CD4-positive, alpha-beta T cell treated with Interleukin-2 at 100 ng/mL for 4 hours (primary cell): Measurements from ENCODE around the gene SPRED2.
A peak's percentile ranks its signal among the peaks of the same experiment; 100 is the strongest.

ENCODE experiments used
- DNase-seq: peaks from one replicate; pipeline ENCODE4 v3.0.0-alpha.2; 2020; ENCODE audit warnings: low spot score

Gene SPRED2

DNA sequence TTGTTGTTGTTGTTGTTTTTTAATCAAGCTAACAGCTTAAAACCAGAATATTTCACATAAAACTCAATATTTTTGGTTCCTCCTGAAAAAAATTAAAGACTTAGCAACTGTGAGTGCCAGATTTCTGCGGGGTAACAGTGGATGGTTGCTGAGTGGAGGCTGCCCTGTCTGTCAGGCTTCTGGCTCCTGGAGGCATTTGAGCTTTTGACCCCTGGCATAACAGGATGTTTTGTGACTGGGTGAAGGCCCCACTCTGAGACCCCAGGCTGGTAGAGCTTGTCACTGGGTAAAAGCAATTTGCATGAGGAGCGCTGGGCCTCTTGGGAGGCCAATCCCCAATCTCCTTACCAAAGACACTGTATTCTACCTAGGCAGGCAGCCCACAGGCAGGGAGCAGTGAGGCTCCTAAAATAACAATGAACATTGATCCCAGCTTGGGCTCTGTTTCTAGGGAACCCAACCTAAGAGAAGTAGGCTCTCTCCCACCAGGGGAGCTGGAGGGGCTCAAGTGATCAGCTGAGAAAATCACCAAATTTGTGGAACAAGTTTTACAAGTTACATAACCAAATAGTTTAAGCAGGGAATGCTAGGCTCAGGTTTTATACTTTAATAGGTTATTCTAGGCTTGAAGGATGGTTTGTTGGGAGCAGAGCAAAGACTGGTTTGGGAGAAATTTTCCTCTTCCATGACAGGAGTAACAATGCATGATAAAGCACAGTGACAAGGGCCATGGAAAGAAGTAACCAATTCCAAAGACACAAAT, 5.9 kb upstream of the SPRED2 start:
- no peak for DNase-seq

DNA sequence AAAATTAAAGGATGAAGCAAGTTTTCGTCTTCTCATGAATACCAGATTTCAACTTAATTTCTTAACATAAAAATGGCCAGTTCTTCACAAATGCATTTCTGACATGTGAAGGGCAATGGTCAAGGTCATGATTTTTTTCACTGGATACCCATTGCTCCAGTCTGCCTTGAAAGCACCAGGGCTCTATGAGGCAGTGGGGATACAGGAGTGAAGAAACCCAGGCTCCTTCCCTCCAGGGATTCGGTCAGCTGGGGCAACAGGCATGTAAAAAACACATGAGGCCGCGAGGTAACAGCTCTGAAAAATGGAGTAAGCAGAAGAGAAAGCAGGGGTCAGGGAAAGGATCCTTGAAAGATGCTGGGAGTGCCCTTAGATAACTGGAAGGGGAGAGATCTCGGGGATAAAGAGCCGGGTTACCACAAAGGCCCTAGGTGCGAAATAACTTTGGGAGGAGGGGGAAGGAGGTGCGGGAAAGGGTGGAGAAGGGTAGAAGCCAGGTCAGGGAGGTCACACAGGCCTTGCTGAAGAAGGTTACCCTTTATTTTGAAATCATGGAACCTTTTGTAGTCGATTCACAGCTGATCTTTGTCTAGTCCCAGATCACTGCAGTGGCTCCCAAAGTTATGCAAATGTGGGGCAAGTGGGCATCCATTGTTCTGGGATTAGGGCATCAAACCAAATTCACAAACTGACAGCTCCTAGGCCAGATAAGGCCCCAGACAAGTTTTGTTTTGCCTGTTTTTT, 5.2 kb upstream of the SPRED2 start:
- no peak for DNase-seq

DNA sequence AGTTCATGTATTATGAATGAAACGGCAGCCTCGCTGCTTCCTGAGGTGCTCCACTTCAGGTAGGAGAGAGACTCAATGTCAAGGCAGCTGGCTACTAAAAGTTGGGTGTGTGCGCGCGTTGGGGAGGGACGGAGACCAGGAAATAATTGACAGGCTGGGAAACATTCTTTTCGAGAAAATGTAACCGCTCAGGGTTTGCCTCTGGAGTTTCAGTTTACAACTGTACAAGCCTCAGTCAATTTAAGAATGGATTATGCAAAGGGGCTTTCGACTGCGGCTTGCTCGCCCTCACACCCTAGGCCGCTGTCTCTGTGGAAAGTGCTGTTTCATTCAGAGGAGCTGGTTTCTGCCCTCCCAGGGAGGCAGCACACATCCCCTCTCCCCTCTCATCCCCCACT, 4.4 kb upstream of the SPRED2 start:
- DNase-seq: no peak

DNA sequence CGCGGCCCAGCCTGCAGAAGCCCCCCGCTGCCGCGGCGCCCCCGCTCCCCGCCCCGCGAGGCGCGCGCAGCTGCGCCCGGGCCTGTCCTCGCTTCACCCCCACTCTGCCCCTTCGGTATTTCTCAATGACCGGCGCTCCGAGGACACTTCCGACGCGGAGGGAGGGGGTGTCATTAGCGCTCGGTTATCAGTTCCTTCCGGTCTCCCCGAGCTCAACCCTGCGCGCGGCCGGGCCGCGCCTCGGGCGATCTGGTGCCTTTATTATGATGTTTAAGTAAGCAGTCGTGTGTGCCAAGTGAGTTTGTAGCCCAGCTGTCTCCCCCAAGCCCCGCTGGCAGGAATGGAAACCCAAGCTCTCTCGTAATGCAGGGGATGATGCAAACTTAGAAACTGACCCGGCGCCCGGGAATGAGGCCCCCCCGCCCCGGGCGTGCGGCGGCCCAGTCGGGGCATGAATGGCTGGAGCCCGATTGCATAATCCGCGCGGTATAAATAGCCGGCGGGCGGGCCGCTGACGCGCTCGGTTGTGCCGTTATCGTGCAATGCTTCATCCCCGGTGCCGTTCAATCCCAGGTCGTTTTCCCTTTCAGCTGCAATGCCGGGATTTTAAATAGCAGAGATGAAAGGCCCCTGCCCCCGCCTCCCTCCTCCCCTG, 3.9 kb upstream of the SPRED2 start:
- peak; percentile 30 for DNase-seq

DNA sequence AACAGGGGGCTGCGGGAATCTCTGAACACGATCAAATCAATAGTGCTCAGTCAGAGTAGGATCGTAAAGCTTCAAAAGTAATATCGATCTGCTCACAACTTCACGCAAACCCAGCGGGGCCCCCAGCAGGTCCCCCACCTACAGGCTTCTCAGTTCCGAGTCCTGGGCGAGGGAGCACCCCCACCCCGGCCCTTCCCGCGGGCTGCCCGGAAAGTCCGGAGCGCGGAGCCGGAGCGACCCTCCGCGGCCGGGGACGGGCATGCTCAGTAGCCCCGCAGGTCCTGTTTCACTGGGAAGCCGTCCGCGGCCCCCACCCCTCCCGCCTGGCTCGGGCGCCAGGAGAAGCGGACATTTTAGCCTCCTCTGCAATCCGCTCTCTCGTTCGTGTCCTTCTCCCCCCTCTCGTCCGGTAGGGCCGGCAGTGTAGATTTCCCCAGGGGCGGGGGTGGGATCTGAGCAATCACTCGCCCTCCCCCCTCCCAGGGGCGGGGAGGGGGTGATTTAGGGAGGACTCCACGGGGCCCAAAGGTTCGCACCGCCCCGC, 3.3 kb upstream of the SPRED2 start:
- DNase-seq: no peak

DNA sequence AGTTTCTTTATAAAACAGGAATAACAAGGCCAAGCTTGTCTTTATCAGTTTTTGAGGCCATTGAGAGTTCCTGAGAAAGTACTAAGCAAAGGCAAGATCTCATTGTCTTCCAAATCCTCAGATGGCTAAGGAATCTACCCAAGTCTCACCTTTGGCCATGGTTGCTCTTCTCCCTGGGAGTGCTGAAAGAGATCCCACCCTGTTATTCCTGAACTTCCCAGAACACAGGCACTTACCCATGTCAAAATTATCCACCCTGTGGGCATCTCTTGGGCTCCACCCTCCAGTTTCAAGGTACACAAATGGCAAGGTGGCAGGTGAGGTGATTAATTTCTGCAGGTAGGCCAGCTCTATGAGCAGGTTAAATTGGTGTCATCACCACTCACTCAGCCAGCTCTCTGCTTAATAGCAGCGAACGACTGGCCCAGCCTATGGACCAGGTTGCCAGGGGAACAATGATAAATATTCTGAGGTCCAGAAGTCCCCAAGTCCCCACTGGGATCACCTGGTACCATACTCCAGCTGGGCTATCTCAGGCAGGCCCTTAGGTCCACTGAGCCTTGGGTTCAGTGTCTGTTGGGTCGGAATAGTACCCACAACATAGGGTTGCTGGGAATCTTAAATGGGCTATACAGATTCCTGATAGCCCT, 2.3 kb upstream of the SPRED2 start:
- DNase-seq: no peak

DNA sequence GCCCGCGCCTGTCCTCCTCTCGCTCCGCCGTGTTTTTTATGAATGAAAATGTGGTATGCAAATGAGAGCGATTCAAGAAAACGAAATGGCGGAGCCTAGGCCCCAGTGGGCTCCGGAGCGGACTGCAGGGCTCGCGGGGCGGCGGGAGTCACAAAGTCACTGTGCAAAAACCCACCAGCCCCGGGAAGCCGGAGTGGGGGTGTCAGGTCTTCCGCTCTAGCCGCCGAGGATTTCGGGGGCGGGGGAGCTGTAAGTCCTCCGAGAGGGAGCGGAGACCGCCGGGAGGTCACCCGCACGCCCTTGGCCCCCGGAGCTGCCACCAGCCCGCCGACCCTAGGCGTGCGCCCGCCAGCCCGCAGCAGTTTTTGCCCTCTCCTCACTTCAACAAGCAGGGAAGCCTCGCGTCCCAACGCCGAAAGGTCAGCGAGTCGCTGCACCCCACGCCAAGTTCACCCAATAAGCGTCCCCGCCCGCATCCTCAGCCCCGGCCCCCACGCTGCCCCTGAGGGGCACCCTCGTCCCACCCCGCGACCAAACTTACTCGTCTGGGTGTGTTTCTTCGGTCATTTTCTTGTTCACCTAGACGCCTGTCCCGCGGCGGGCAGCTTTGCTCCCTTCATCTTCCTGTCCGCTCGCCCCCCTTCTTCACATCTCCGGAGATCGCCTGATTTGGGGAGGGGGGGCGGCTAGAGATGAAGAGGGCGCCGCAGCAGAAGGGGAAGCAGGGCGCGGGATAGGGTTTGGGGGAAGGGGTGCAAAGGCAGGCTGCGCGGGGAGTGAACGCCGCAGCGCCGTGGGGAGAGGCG, 775 bp downstream of the SPRED2 start:
- DNase-seq: peak; percentile 59

DNA sequence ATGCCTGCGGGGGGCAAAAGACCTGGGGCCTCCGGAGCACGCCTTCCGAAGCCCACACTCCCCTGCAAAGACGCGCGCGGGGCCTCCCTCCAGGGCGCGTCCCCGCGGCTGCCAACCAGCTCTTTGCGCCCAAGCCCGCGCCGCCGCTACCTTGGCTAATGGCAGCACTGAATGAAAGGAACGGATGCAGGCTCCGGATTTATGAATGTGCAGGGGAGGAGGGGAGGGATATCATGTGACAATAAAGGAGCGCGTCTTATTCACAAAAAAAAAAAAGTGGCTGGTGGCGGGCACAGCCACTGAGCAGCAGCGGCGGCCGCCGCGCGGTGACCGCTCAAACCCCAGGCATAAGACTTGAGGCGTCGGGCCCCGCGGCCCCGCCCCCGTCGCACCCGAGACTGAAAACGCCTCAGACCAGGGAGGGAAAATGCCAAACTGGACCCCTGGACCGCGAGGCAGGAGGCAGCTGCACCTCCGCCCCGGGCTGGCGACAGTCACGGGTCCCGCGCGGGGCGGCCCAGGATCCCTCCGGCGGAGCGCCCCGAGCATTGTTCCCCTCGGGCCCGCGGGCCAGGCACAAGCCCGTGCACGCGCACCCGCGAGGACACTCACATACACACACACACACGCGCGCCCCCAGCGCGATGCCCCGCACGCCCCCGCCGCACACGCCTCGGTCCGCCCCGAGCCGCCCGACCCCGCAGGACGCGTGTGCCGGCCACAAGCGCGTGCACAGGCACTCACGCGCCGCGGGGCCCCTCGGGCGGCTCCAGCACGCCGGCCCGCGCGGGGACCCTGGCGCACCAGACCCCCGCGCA, 1.6 kb downstream of the SPRED2 start:
- DNase-seq: peak; percentile 59

DNA sequence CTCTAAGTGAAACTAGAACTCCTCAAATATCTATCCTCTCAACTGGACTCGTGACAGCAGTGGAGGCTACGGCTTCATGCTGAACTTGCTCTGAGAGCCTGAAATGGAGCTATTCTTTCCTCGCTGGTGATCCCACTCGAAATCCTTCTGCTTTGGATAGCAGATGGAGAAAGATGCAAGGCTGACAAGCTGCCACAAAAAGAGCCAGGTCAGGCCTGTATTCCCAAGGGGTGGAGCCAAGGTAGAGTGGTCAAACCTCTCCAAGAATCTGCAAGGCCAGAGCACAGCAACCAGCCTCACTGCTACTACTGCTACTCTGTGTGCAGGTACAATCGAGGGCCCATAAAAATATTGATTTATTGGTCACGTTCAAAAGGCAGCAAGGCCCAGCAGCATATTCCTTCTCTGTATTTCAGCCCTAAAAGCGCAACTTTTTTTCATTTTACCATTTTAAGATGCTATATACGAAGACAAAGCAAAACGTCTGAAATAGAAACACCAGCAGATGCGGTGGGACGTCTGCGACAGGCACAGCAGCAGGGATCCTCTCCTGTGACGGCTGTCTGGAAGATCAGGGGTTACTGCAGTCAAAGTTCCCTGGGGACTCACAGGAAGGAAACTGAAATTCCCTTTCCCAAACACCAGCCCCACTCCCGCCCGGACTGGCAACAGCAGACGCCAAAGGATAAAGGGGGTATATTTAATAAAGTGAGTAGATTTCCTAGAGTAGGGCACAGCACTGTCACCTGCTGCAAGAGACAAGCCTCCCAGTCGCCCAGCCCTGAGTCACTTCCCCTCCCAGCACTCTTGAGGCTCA, 2.4 kb downstream of the SPRED2 start:
- no peak for DNase-seq

DNA sequence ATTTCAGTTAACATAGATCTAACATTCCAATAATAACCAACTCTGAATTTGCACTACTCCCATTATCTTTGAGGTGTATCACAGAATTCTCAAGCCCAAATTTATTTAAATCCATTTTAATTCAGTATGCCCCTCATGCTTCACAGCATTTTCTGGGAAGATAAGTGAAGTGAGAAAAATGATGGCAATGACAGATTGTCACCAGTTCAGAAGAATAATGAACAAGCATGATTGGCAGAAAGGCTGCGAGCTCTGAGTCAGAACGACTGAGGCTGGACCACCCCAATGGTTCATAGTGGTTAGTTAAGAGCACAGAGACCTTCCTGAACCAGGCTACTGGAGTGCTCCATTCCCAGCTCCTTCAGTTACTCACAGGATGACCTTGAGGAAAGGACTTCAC, 4.9 kb downstream of the SPRED2 start:
- no peak for DNase-seq

DNA sequence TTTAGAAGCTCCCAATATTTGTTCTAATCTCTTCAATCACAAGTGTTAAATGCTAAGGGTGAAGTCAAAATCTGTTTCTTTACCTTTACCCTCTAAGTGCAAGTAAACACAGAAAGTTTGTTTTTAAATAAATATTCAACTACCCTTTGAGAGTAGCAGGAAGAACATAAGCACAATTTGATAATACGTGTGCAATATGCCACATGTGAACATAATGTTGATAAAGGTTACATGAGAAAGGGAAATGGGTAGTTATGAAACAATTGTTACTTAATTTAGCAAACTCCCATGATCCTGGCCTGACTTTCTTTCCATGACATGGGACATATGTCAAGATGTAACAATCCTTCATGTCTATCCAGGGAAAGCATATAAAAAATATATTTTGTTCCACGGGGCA, 7.1 kb downstream of the SPRED2 start:
- DNase-seq: no peak

DNA sequence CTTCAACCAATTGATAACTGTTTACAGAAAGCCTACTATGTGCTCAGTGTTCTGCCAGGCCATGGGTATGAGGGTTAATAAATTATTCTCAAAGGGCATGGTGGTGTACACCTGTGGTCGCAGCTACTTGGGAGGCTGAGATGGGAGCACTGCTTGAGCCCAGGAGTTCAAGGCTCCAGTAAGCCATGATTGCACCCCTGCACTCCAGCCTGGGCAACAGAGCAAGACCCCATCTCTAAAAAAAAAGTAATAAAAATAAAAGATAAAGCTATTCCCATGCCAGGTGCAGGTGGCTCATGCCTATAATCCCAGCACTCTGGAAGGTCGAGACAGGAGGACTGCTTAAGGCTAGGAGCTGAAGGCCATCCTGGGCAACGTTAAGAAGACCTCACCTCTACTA, 8.0 kb downstream of the SPRED2 start:
- no peak for DNase-seq

DNA sequence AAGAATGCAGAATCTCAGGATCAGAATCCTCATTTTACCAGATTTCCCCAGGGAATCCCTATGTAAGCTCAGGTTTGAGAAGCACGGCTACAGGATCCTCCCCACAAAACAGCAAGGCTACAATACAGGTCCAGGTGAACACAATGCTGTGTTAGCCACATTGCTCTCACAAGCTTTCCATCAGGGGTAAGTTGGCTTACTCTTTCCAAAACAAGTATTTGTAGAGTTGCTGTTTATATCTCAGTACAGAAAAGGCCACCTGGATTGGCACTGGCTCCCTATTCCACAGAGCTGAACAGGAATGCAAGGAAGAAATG, 11.0 kb downstream of the SPRED2 start:
- no peak for DNase-seq

DNA sequence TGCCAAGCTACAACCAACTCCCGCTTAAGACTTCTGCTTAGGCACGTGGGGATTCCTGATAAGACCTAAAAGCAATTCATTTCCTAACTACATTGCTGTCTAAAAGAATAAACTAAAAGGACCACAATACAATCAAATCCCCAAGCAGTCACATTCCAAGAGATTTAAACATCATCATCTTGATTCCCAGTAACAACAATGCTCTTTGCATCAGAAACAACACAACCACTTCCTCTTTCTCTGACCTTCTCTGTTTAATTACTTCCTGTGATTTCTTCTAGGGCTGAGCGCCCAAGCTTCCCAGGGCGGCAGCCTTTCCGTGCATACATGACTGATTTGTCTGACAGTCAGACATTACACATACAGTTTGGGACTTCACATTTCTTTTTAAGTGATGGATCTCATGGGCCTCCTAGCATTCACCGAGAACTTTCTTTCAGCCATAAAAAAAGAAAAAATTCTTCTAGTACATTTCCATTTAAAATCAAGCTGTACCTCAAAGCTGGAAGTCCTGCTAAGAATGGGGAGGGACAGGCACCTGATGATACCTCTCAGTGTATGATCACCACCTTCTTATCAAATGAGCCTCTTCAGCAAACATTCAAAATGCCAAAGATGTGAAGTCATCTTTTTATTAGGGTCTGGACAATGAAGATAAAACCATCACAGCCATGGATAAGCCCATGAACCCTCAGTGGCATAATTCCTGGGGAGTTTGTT, 11.5 kb downstream of the SPRED2 start:
- DNase-seq: no peak

DNA sequence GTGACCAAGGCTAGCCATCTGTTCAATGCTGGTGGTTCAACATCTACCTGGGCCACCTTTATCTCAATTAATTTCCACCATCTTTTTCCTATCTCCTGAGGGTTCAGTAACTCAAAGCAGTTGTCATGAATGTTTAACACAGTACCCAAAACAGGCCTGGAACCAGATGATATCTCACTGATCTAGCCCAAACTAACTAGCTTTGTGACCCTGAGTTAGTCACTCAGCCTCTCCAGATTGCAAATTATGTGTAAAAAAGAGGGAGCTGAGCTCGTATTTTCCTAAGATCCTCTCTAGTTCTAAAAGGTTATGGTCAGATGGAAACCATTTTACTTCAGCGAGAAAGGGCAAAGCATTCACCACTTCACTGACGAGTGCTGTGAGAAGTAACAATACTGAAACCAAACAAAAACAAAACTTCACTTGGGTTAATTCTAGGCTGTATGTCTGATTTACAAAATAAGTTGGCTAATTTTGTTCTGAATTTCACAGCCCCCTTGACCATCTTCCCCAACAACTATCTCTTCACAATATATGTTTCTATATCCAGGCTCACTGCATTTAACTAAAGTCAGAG, 14.8 kb downstream of the SPRED2 start:
- no peak for DNase-seq

DNA sequence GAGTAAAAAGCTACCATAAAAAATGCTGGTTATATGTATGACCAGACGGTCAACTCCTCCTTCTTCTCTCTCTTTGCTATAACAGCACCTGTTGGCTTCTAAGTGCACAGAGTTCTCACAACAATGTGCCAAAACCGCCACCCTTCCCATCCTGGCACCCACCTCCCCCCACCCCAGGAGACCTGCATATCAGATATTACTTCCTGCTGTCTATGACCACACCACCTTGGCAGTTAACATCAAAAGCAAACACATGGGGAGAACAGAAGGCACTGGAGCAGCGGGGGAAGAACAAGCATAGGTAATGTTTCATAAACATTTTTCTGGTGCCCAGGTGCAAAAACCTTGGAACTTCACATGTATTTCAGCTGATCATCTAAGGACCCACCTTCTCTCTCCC, 15.5 kb downstream of the SPRED2 start:
- no peak for DNase-seq

DNA sequence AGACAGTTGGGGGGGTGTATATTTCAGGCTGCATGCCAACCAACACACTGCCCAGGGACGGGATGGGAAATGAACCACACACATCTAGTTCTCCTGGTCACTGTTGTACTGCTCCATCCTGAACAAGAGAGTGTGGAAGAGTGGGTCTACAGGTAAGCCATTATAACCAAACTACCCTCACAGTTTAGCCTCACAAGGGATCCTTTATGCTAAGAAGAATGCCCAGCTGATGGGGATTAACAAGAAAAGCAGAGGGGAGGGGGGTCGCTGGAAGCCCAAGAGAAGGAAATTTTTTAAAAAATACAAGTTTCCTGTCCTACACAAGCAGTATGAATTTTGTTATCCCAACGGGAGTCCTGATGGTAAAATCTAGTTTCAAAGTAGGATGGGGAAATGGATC, 16.1 kb downstream of the SPRED2 start:
- DNase-seq: no peak

DNA sequence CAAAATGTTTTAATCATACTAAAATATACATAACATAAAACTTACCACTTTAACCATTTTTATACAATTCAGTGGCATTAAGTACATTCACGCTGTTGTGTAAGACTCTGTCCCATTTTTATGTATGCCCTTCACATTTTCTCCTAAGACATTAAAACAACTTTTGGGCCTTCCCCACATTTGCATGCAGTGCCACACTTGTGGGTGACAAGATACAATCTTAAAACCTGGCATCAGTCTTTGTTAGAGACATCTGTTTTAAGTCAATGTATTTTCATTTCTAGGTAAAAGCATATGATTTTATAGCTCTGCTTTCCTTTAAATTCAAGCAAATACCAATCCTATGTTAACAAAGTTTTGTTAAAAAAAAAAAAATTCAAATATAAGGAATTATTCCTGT, 17.3 kb downstream of the SPRED2 start:
- no peak for DNase-seq

DNA sequence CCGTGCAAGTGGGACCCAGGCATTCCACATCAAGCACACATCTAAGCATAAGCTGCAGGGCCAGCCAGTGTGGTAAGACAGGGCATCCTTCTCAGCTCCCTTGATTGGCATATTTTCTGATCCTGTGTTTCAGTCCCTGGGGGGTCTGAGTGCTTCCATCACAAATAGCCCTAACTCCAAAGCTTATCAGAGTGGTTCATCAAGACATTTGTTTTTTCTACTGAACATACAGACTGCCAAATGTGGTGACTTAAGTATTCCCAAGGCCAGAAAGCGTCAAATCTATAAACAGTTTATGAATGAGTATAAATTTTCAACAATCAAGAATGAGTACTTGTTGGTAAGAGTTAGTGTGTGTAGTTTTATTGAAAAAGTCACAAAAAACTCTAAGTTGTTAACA, 18.8 kb downstream of the SPRED2 start:
- DNase-seq: no peak
